ENCODE results near the gene NUDCD3. TPM values are rescaled to one million over a fixed set of nuclear protein-coding genes. Genes with fewer than 3 reads are reported as not detected.
A peak's percentile ranks its signal among the peaks of the same experiment; 100 is the strongest.

NUDCD3 gene
- total RNA-seq (ENCODE audit: unreplicated experiment): 97.5 TPM
- long read RNA-seq, full-length matches to known transcripts: 15 of 23 reads
- long read RNA-seq, partial matches to known transcripts: 2 of 23 reads
- long read RNA-seq, other reads (novel, unspliced or antisense): 6 of 23 reads

DNA sequence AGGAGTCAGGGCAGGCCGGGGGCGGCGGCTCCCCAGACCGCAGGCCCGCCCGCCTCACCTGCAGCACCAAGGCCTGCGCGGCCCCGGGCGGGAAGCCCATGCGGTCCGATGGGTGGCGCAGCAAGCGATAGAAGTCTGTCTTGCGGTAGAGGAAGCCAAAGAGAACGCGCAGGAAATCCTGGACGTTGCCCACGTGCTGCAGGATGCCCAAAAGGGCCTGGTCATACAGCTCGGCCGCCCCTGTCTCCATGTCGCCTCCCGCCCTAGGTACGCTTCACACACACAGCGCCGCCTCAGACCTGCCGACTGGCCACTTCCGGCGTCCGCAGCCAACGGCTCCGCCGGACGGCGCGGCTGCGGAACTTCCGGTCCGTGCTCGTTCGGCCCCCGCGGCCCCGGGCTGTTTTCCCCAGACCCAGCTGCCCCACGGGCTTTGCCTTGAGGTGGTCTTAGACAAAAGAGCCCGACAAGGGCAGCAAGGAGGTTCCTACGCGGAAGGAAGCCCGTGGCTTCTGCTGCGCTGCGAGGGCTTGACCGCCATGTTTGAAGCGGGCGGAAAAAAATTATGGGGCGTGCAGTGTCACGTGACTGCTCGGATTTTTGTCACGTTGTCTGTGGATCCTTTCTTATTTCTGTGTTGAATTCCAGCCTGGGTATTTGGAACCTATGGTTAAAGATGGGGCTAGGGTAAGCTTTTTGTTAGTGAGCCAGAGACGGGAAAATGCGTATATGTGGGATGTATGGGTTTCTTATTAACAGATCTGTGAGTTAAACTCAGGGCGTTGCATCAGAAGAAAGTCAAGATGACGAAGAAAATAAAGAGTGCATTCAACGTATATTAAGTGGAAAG, at the start of gene NUDCD3:
Gene NUDCD3 (minus strand): TSS at position 308 of the 850 bp plus-strand sequence. CDS start 58 bp downstream, at position 250.
- TF ChIP-seq, protein P1, sequence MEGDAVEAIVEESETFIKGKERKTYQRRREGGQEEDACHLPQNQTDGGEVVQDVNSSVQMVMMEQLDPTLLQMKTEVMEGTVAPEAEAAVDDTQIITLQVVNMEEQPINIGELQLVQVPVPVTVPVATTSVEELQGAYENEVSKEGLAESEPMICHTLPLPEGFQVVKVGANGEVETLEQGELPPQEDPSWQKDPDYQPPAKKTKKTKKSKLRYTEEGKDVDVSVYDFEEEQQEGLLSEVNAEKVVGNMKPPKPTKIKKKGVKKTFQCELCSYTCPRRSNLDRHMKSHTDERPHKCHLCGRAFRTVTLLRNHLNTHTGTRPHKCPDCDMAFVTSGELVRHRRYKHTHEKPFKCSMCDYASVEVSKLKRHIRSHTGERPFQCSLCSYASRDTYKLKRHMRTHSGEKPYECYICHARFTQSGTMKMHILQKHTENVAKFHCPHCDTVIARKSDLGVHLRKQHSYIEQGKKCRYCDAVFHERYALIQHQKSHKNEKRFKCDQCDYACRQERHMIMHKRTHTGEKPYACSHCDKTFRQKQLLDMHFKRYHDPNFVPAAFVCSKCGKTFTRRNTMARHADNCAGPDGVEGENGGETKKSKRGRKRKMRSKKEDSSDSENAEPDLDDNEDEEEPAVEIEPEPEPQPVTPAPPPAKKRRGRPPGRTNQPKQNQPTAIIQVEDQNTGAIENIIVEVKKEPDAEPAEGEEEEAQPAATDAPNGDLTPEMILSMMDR (IDR thresholded peaks at IDR 0.05; ENCODE audit: unreplicated experiment): no peak
- Mint-ChIP-seq H3K27ac (ENCODE audit: unreplicated experiment) (peak within 1 kb of the TSS; percentile 97), H3K4me3 (ENCODE audit: unreplicated experiment) (peak within 1 kb of the TSS; percentile 93), H3K9me3 (ENCODE audit: unreplicated experiment) (no peaks in the 10 kb centered on the region), H3K4me1 (ENCODE audit: unreplicated experiment) (peaks cover 38% of the 10 kb centered on the region), H3K36me3 (ENCODE audit: low read depth, unreplicated experiment) (peaks cover 4% of the 10 kb centered on the region), H3K27me3 (ENCODE audit: unreplicated experiment) (no peaks in the 10 kb centered on the region)
- DNase-seq (ENCODE audit: low spot score): peak; percentile 75

- Mint-ChIP-seq H3K9me3 (ENCODE audit: unreplicated experiment) (no peaks in the 10 kb centered on the region), H3K4me1 (ENCODE audit: unreplicated experiment) (no peaks in the 10 kb centered on the region), H3K27ac (ENCODE audit: unreplicated experiment) (peak overlapping the region; percentile 13), H3K27me3 (ENCODE audit: unreplicated experiment) (peaks cover 13% of the 10 kb centered on the region), H3K36me3 (ENCODE audit: low read depth, unreplicated experiment) (no peaks in the 10 kb centered on the region), H3K4me3 (ENCODE audit: unreplicated experiment) (no peak overlapping the region)
- DNase-seq (ENCODE audit: low spot score): no peak
- TF ChIP-seq, protein P1 (IDR thresholded peaks at IDR 0.05; ENCODE audit: unreplicated experiment): no peak
Observed at GRCh38 chr7:44539669-44540506, 49.4 kb upstream of the NUDCD3 start.

- TF ChIP-seq, protein P1 (IDR thresholded peaks at IDR 0.05; ENCODE audit: unreplicated experiment): no peak
- Mint-ChIP-seq H3K4me3 (ENCODE audit: unreplicated experiment) (no peak overlapping the region), H3K27ac (ENCODE audit: unreplicated experiment) (no peak overlapping the region), H3K27me3 (ENCODE audit: unreplicated experiment) (peaks cover 13% of the 10 kb centered on the region), H3K36me3 (ENCODE audit: low read depth, unreplicated experiment) (no peaks in the 10 kb centered on the region), H3K4me1 (ENCODE audit: unreplicated experiment) (no peaks in the 10 kb centered on the region), H3K9me3 (ENCODE audit: unreplicated experiment) (no peaks in the 10 kb centered on the region)
- DNase-seq (ENCODE audit: low spot score): no peak
Observed at GRCh38 chr7:44538798-44539668, 48.6 kb upstream of the NUDCD3 start.

GRCh38 chr7:44538093-44538797, 47.8 kb upstream of the NUDCD3 start:
- Mint-ChIP-seq H3K4me3 (ENCODE audit: unreplicated experiment) (no peak overlapping the region), H3K27ac (ENCODE audit: unreplicated experiment) (no peak overlapping the region), H3K27me3 (ENCODE audit: unreplicated experiment) (peaks cover 13% of the 10 kb centered on the region), H3K9me3 (ENCODE audit: unreplicated experiment) (no peaks in the 10 kb centered on the region), H3K4me1 (ENCODE audit: unreplicated experiment) (no peaks in the 10 kb centered on the region), H3K36me3 (ENCODE audit: low read depth, unreplicated experiment) (no peaks in the 10 kb centered on the region)
- no peak for DNase-seq (ENCODE audit: low spot score)
- TF ChIP-seq, protein P1 (IDR thresholded peaks at IDR 0.05; ENCODE audit: unreplicated experiment): no peak
